Pancreas (tissue), 10 donors: ENCODE measurements around the gene TAS2R9. TPM values are rescaled to one million over a fixed set of nuclear protein-coding genes. Genes with fewer than 3 reads are reported as not detected.

ENCODE experiments used
- ATAC-seq, 4 donors: fragments of 200-7000 bp; cut with Tn5 transposase; one replicate each; pipeline versions ENCODE4 v1.8.0 to v1.9.1; 2020; ENCODE audit warnings: mild to moderate bottlenecking in 4 of 4, moderate library complexity in 4 of 4
- DNase-seq, 6 donors: peaks; one replicate each; pipeline ENCODE4 v3.0.0-alpha.2; 2020
- FAIRE-seq: peaks from 2 replicates; lab custom pipeline; 2012; peaks lifted over from hg19 to GRCh38; lab: Jason Lieb, UNC
- H3K27ac ChIP-seq, 4 donors: fragments of 200-600 bp; sonication (generic); 1 replicate in 3 of 4; 2 replicates in 1 of 4; pipeline versions ENCODE4 v1.5.0 to v1.8.0; 2020
- H3K27me3 ChIP-seq, 4 donors: fragments of 200-600 bp; one replicate each; pipeline ENCODE4 v1.8.0; 2021
- H3K36me3 ChIP-seq, 3 donors: fragments of 200-600 bp; sonication (generic) in 1 of 3; one replicate each; pipeline versions ENCODE4 v1.5.0 to v1.8.0; 2020 to 2021
- H3K4me1 ChIP-seq, 3 donors: fragments of 200-600 bp; one replicate each; pipeline ENCODE4 v1.8.0; 2021
- H3K4me3 ChIP-seq, 4 donors: fragments of 200-600 bp; sonication (generic) in 2 of 4; one replicate each; pipeline versions ENCODE4 v1.5.0 to v1.8.0; 2020 to 2021
- H3K9me3 ChIP-seq, 4 donors: fragments of 200-600 bp; one replicate each; pipeline ENCODE4 v1.8.0; 2021
- WGBS, 2 donors: extraction: QIAGEN DNeasy Blood & Tissue Kit; methylation state at CpG; one replicate each; pipeline ENCODE4 v1.1.7; 2013; 5-methylcytosine and 5-hydroxymethylcytosine counted together
- intact Hi-C, 3 donors: fragments of 100-400 bp; cut with DNase I; formaldehyde crosslinking; loops; one replicate each; pipeline versions ENCODE4 v1.11.1 to v1.14.2; 2022
- polyA plus RNA-seq, 2 donors: library from polyadenylated mRNA; stranded (reverse); fragments of 200-250 nt; gene quantifications; one replicate each; pipeline ENCODE4 v1.2.3, GENCODE V29; 2013
- total RNA-seq, 6 donors: library from RNA; stranded (reverse); fragmentation: NEBNext Ultra II Directional in 4 of 6; extraction: Animal tissue kit (Norgen Biotek cat#: 25700) in 4 of 6; gene quantifications; one replicate each; pipeline versions ENCODE4 v1.2.1 to v1.2.4, GENCODE V29; 2021 to 2023
- TF ChIP-seq, protein P1 (sequence below), 4 donors: fragments of 200-600 bp; sonication (generic) in 3 of 4; IDR thresholded peaks; one replicate each; pipeline versions ENCODE4 v1.5.0 to v1.8.0; 2021; ENCODE audit warnings: antibody characterized with exemption in 4 of 4
- donor health status: healthy with polysubstance abuse.
- donor health status: DM: no; HTN: no; CAD: no; lungs with moderate emphysema.
- donor health status: DM: no; HTN: no; CAD: no.
- donor health status: control.
- donor health status: control.
- donor health status: Bipolar disorder and iron deficiency.
- donor health status: DM: yes; HTN: yes; CAD: no.
- donor health status: DM: no; HTN: no; CAD: no.
- donor health status: DM: no; HTN: no; CAD: no.
- donor health status: DM: yes; HTN: yes; CAD: no.

Gene TAS2R9
- total and polyA plus RNA-seq, 8 donors: not detected

DNA sequence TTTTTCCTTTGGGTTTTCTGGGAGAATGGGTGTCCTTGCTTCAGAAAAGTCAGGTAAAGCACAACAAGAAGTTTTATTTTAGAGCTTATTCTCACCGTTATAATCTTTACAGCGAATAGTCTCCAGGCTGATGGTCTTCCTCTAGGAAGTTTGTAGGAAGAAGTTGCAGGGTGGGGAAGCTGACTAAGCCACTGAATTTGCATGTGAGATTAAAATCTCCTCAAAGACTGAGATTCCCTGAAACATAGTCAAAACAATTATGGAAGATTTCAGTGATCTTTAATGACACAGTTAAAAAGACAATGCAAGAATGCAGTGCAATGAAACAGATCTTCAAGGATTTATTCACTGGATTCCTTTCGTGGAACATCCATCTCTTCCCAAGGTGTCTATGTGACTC, 15.0 kb upstream of the TAS2R9 start:
- H3K9me3 ChIP-seq: no peaks in the 10 kb centered on the region
- intact Hi-C loops: no loop called here
- no peak overlapping the region for H3K4me3 ChIP-seq
- no peak overlapping the region for H3K27ac ChIP-seq
- 82 to 84% methylated on average over 3 of the region's 3 CpGs for WGBS, 2 donors
- no peak for FAIRE-seq
- no peaks in the 10 kb centered on the region for H3K4me1 ChIP-seq
- H3K36me3 ChIP-seq: no peaks in the 10 kb centered on the region
- TF ChIP-seq, protein P1, sequence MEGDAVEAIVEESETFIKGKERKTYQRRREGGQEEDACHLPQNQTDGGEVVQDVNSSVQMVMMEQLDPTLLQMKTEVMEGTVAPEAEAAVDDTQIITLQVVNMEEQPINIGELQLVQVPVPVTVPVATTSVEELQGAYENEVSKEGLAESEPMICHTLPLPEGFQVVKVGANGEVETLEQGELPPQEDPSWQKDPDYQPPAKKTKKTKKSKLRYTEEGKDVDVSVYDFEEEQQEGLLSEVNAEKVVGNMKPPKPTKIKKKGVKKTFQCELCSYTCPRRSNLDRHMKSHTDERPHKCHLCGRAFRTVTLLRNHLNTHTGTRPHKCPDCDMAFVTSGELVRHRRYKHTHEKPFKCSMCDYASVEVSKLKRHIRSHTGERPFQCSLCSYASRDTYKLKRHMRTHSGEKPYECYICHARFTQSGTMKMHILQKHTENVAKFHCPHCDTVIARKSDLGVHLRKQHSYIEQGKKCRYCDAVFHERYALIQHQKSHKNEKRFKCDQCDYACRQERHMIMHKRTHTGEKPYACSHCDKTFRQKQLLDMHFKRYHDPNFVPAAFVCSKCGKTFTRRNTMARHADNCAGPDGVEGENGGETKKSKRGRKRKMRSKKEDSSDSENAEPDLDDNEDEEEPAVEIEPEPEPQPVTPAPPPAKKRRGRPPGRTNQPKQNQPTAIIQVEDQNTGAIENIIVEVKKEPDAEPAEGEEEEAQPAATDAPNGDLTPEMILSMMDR (IDR thresholded peaks at IDR 0.05): no peak
- no peak for DNase-seq
- ATAC-seq: no peak
- no peaks in the 10 kb centered on the region for H3K27me3 ChIP-seq

DNA sequence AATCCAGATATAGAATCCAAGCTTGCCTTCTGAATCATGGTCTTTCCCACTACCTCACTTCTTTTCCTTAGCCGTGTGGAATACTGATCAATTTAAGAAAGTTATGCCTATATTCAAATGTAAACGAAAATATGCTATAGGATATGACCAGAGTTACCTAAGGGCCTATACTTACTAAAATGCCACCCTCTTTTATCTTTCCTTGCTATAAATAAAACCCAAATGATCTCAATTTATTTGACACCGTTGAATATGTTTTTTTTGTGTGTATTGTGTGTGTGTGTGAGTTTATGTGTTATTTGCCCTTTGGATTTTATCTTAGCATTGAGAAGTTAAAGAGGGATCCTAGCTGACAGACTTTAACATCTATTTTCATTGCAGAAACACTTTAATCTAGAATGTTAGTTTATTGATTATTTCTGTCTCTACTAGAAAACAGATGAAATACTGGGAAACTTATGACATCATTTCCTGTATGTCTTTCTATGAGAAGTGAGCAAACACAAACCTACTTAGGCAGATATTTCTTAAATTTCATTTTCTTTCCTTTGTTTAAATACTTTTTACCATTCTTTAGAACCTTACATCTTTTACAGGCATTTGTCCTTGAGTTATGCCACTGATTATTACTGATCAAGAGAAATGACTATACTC, 2.0 kb upstream of the TAS2R9 start:
- TF ChIP-seq, protein P1 (IDR thresholded peaks at IDR 0.05): no peak
- 67 to 82% methylated on average over 3 of the region's 3 CpGs for WGBS, 2 donors
- H3K9me3 ChIP-seq: no peaks in the 10 kb centered on the region
- no peaks in the 10 kb centered on the region for H3K36me3 ChIP-seq
- DNase-seq (no peak), FAIRE-seq (no peak), ATAC-seq (no peak)
- no peak overlapping the region for H3K4me3 ChIP-seq
- H3K4me1 ChIP-seq: no peaks in the 10 kb centered on the region
- H3K27ac ChIP-seq: no peak overlapping the region
- peaks cover 0 to 7% (median 2%) of the 10 kb centered on the region in 4 donors for H3K27me3 ChIP-seq
- intact Hi-C loops: no loop called here

DNA sequence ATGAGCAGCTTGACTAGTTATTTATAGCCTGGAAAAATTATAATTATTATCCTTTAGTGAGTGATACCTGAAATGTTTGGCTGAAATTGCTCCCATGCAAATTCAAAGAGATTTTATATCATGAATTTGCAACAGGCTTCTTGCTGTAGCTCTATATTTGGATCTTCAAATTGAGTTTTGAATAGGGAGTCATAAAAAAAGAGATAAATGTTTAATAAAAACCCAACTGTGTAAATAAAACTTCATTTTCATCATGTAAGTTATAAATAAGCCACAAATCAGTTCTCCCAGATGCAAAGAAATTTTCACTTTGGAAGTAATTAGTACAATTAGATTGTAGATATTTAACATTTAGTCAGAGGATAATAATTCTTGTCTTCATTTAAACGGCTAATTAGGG, 2.8 kb downstream of the TAS2R9 start, which contains the start of gene TAS2R8:
TSS of gene TAS2R8 (minus strand) at position 101 of the 400 bp plus-strand sequence. CDS start 306 bp downstream, outside the sequence.
- FAIRE-seq (no peak), ATAC-seq (no peak), DNase-seq (no peak)
- Histone ChIP-seq H3K9me3 (no peaks in the 10 kb centered on the region), H3K27me3 (peaks cover 0 to 4% (median 0%) of the 10 kb centered on the region in 4 donors), H3K27ac (no peak within 1 kb of the TSS), H3K4me3 (no peak within 1 kb of the TSS), H3K36me3 (no peaks in the 10 kb centered on the region), H3K4me1 (no peaks in the 10 kb centered on the region)
- 43 to 56% methylated on average over 1 of the region's 1 CpG for WGBS, 2 donors
- TF ChIP-seq, protein P1 (IDR thresholded peaks at IDR 0.05): no peak
- intact Hi-C loops: no loop called here

DNA sequence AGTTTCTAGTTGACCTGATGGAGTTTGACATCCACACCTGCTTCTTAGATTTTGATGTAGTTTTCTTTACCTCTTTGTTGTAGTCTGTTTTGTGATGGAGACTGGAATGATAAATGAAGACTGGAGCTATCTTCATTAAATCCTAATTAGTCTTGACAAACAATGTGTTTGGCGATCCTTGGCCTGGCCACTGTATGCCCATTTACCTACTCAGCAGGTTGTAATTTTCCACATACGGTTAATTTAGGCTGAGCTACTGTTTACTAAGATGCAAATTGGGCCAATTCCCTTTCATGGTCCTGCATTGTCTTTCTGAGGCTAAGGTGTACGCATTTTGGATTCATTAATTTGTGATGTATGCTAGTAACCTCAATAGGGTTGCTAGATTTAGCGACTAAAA, 7.4 kb downstream of the TAS2R9 start, which contains the start of gene TAS2R7:
TSS of gene TAS2R7 (minus strand) at position 41 of the 400 bp plus-strand sequence. CDS start 57 bp downstream, outside the sequence.
- 48 to 53% methylated on average over 4 of the region's 4 CpGs for WGBS, 2 donors
- intact Hi-C loops: no loop called here
- Histone ChIP-seq H3K4me3 (no peak within 1 kb of the TSS), H3K36me3 (no peaks in the 10 kb centered on the region), H3K27ac (no peak within 1 kb of the TSS), H3K4me1 (no peaks in the 10 kb centered on the region), H3K27me3 (peaks cover 0 to 10% (median 0%) of the 10 kb centered on the region in 4 donors), H3K9me3 (no peaks in the 10 kb centered on the region)
- ATAC-seq: no peak
- TF ChIP-seq, protein P1 (IDR thresholded peaks at IDR 0.05): no peak
- no peak for DNase-seq
- FAIRE-seq: no peak

DNA sequence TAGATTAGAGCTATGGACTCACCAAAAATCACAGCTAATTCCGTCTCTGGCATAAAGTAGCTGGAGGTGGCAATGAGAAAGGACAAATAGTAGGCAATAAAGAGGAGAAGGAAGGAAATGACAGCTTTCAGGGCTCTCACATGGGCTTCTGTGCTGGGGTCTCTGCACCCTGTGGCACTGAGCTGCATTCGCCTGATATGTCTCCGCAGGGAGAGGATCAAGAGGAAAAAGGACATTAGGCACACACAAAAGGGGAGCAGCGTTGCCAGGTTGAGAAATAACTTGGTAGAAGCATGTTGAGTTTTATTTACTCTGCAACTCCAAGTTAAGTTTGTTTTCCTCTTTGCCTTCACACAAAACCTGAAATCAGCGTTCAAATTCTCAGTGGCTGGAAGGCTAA, 8.2 kb downstream of the TAS2R9 start:
- ATAC-seq: no peak
- 38% methylated on average over 5 of the region's 5 CpGs for WGBS, 2 donors
- H3K9me3 ChIP-seq: no peaks in the 10 kb centered on the region
- TF ChIP-seq, protein P1 (IDR thresholded peaks at IDR 0.05): no peak
- no peak overlapping the region for H3K4me3 ChIP-seq
- intact Hi-C loops: no loop called here
- H3K36me3 ChIP-seq: no peaks in the 10 kb centered on the region
- no peak for FAIRE-seq
- no peak overlapping the region for H3K27ac ChIP-seq
- peaks cover 0 to 8% (median 0%) of the 10 kb centered on the region in 4 donors for H3K27me3 ChIP-seq
- no peak for DNase-seq
- H3K4me1 ChIP-seq: no peaks in the 10 kb centered on the region
